BLaER1 (cell line): ENCODE measurements around the gene NFIX.
A peak's percentile ranks its signal among the peaks of the same experiment; 100 is the strongest.
"Not testable (repeated sequence)": the region's sequence is repeated elsewhere in the genome, so short reads cannot be mapped to it uniquely, and the experiment has no call there.

ENCODE experiments used
- H3K27ac ChIP-seq: shearing (Covaris generic); formaldehyde crosslinking; 2 replicates; pipeline ENCODE4 v1.8.1; 2022
- H3K27me3 ChIP-seq: shearing (Covaris generic); formaldehyde crosslinking; 2 replicates; pipeline ENCODE4 v1.8.1; 2022
- H3K36me3 ChIP-seq: shearing (Covaris generic); formaldehyde crosslinking; 2 replicates; pipeline ENCODE4 v1.8.1; 2022
- H3K4me1 ChIP-seq: shearing (Covaris generic); formaldehyde crosslinking; 2 replicates; pipeline ENCODE4 v1.8.1; 2022
- H3K4me2 ChIP-seq: shearing (Covaris generic); formaldehyde crosslinking; 2 replicates; pipeline ENCODE4 v1.8.1; 2022
- H3K4me3 ChIP-seq: shearing (Covaris generic); formaldehyde crosslinking; 2 replicates; pipeline ENCODE4 v1.8.1; 2022
- H3K9ac ChIP-seq: shearing (Covaris generic); formaldehyde crosslinking; 2 replicates; pipeline ENCODE4 v1.8.1; 2022
- H3K9me3 ChIP-seq: shearing (Covaris generic); formaldehyde crosslinking; 2 replicates; pipeline ENCODE4 v1.8.1; 2022
- H4K20me1 ChIP-seq: shearing (Covaris generic); formaldehyde crosslinking; 2 replicates; pipeline ENCODE4 v1.8.1; 2022
- Cebpa-rat ChIP-seq: shearing (Covaris generic); IDR thresholded peaks from 2 replicates; pipeline ENCODE4 v1.8.1; 2022

The NFIX gene

DNA sequence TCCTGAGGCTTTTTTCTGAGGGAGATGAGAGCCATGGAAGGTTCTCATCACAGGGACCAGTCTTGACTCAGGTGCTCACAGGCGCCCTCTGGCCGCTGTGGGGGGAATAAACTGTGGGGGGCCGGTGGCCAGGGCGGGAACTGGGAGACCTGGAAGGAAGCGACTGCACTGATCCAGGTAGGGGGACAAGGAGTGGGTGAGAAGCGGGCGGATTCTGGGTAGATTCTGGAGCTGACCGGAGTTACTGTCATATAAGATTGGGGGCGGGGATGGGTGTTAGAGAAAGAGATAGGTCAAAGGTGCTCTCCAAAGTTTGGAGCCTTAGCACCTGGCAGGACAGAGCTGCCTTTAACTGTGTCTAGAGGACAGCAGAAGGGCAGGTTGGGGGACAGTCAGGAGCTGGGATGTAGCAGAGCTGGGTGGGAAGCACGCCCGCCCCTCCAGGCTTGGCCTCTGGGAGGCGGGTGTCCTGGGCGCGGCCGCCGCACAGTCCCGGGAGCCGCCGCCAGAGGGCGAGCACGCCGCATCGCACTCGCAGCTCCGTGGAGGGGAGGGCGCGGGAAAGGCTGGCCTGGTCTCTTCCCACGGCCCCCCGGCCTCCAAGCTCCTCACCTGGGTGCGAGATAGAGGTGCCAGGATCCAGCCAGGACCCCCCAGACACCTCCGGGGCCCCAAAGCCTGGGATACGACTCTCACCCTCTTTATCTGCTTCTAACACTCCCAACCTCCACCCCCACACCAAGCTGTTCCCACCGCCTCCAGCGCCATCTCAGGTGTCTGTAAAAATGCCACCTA lies 30.1 kb upstream of the NFIX start:
- Histone ChIP-seq H3K9me3 (no peaks in the 10 kb centered on the region), H3K27me3 (no peaks in the 10 kb centered on the region), H3K36me3 (no peaks in the 10 kb centered on the region), H4K20me1 (no peaks in the 10 kb centered on the region), H3K4me3 (peak overlapping the region; percentile 63), H3K9ac (peak overlapping the region; percentile 65), H3K4me2 (peak overlapping the region; percentile 91), H3K27ac (peak overlapping the region; percentile 61; the same call in 1 of the 2 replicates), H3K4me1 (peaks cover 16% of the 10 kb centered on the region)
- TF ChIP-seq Cebpa-rat: no peak

DNA sequence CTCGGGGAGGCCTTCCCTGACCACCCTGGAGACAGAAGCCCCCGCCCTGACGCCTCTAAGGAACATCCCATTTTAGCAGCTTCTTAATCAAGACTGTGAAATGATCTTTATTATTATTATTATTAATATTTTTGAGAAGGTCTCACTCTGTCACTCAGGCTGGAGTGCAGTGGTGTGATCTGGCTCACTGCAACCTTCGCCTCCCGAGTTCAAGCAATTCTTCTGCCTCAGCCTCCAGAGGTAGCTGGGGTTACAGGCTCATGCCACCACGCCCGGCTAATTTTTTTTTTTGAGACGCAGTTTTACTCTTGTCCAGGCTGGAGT lies 29.5 kb upstream of the NFIX start:
- peak overlapping the region; percentile 65; the same call in 1 of the 2 replicates for H3K9ac ChIP-seq
- H3K4me3 ChIP-seq: peak overlapping the region; percentile 63; the same call in 1 of the 2 replicates

DNA sequence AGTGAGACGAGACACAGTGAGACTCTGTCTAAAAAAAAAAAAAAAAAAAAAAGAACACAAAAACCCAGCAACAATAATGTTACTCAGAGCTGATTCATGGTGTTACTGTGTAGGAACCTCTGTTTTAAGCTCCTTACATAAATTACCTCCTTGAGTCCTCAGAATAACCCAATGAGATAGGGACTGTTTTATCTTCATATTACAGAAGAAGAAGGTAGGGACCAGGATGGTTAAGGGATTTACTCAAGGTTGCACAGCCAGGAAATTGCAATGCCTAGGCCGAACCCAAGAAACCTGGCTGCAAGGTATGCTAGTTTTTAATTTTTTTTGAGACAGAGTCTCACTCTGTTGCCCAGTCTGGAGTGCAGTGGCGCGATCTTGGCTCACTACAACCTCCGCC lies 27.4 kb upstream of the NFIX start:
- Histone ChIP-seq H3K4me1 (peaks cover 16% of the 10 kb centered on the region), H3K9ac (no peak overlapping the region), H3K27me3 (no peaks in the 10 kb centered on the region), H3K9me3 (no peaks in the 10 kb centered on the region), H3K27ac (no peak overlapping the region), H3K4me2 (no peak overlapping the region), H3K36me3 (no peaks in the 10 kb centered on the region), H3K4me3 (no peak overlapping the region), H4K20me1 (no peaks in the 10 kb centered on the region)
- no peak for TF ChIP-seq Cebpa-rat

More for the DNA sequence above, 29.5 kb upstream of the NFIX start:
- no peaks in the 10 kb centered on the region for H4K20me1 ChIP-seq
- H3K36me3 ChIP-seq: no peaks in the 10 kb centered on the region
- H3K4me1 ChIP-seq: peaks cover 16% of the 10 kb centered on the region
- H3K27me3 ChIP-seq: no peaks in the 10 kb centered on the region
- H3K27ac ChIP-seq: no peak overlapping the region; the same call in 1 of the 2 replicates
- peak overlapping the region; percentile 91 for H3K4me2 ChIP-seq
- no peaks in the 10 kb centered on the region for H3K9me3 ChIP-seq
- TF ChIP-seq Cebpa-rat: no peak

- Histone ChIP-seq H3K4me2 (no peak within 1 kb of the TSS), H3K4me1 (peaks cover 30% of the 10 kb centered on the region), H3K9ac (no peak within 1 kb of the TSS; the same call in 1 of the 2 replicates), H3K9me3 (no peaks in the 10 kb centered on the region), H3K4me3 (no peak within 1 kb of the TSS), H4K20me1 (no peaks in the 10 kb centered on the region), H3K27me3 (no peaks in the 10 kb centered on the region), H3K27ac (peak within 1 kb of the TSS; percentile 44; the same call in 1 of the 2 replicates), H3K36me3 (no peaks in the 10 kb centered on the region)
- TF ChIP-seq Cebpa-rat: no peak
Observed at GRCh38 chr19:12969292-12969988, 25.8 kb upstream of the NFIX start, which contains the start of gene DAND5. TSS of gene DAND5 (plus strand) at chr19:12969576. CDS start at chr19:12969661, 85 bp downstream.

DNA sequence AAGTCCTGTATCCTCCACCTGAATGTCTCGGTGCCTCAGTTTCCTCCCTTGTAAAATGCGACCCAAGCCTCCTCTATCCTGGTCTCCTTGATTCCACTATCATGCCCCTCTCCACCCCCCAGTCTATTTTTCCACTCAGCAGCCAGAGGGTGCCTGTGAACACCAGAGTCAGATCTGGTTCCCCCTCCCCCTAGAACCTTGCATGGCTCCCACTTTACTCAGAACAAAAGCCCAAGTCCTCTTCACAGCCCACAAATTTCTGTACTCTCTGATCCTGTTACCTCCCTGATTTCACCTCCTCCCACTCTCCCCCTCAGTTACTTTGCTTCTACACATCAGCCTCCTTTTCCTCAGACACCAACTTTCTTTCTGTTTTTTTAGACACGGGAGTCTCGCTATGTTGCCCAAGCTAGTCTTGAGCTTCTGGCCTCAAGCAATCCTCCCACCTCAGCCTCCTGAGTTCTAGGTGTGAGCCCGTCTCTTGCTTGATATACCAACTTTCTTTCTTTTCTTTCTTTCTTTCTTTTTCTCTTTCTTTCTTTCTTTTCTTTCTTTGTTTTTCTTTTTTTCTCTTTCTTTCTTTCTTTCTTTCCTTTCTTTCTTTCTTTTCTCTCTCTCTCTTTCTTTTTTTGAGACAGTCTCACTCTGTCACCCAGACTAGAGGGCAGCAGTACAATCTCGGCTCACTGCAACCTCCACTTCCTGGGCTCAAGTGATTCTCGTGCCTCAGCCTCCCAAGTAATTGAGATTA lies 25.0 kb upstream of the NFIX start:
- H3K9me3 ChIP-seq: no peaks in the 10 kb centered on the region
- peaks cover 36% of the 10 kb centered on the region for H3K4me1 ChIP-seq
- H4K20me1 ChIP-seq: no peaks in the 10 kb centered on the region
- no peak overlapping the region for H3K9ac ChIP-seq
- H3K27ac ChIP-seq: no peak overlapping the region
- H3K4me2 ChIP-seq: no peak overlapping the region
- H3K27me3 ChIP-seq: no peaks in the 10 kb centered on the region
- TF ChIP-seq Cebpa-rat: no peak
- H3K4me3 ChIP-seq: no peak overlapping the region
- H3K36me3 ChIP-seq: no peaks in the 10 kb centered on the region

- TF ChIP-seq Cebpa-rat: no peak
- Histone ChIP-seq H3K4me1 (peaks cover 34% of the 10 kb centered on the region), H3K27me3 (no peaks in the 10 kb centered on the region), H3K9ac (no peak overlapping the region), H4K20me1 (no peaks in the 10 kb centered on the region), H3K27ac (no peak overlapping the region), H3K9me3 (no peaks in the 10 kb centered on the region), H3K36me3 (no peaks in the 10 kb centered on the region), H3K4me2 (peak overlapping the region; percentile 61; the same call in 1 of the 2 replicates), H3K4me3 (no peak overlapping the region)
Observed at GRCh38 chr19:12973236-12973635, 22.0 kb upstream of the NFIX start.

GRCh38 chr19:12974301-12975220 lies 20.7 kb upstream of the NFIX start:
- no peak for TF ChIP-seq Cebpa-rat
- Histone ChIP-seq H3K9me3 (no peaks in the 10 kb centered on the region), H3K4me3 (no peak overlapping the region), H3K27ac (peak overlapping the region; percentile 56), H4K20me1 (no peaks in the 10 kb centered on the region), H3K4me1 (peaks cover 32% of the 10 kb centered on the region), H3K36me3 (no peaks in the 10 kb centered on the region), H3K4me2 (peak overlapping the region; percentile 61), H3K9ac (peak overlapping the region; percentile 53; the same call in 1 of the 2 replicates), H3K27me3 (no peaks in the 10 kb centered on the region)

GRCh38 chr19:12975221-12975741 lies 20.0 kb upstream of the NFIX start:
- H3K36me3 ChIP-seq: no peaks in the 10 kb centered on the region
- TF ChIP-seq Cebpa-rat: no peak
- H3K9me3 ChIP-seq: no peaks in the 10 kb centered on the region
- peak overlapping the region; percentile 61 for H3K4me2 ChIP-seq
- peaks cover 36% of the 10 kb centered on the region for H3K4me1 ChIP-seq
- no peaks in the 10 kb centered on the region for H3K27me3 ChIP-seq
- no peak overlapping the region for H3K4me3 ChIP-seq
- peak overlapping the region; percentile 53; the same call in 1 of the 2 replicates for H3K9ac ChIP-seq
- H3K27ac ChIP-seq: peak overlapping the region; percentile 56
- no peaks in the 10 kb centered on the region for H4K20me1 ChIP-seq

GRCh38 chr19:12976109-12976508 lies 19.2 kb upstream of the NFIX start:
- H3K4me1 ChIP-seq: peaks cover 39% of the 10 kb centered on the region
- H3K9me3 ChIP-seq, H3K27me3 ChIP-seq, H3K4me3 ChIP-seq, H4K20me1 ChIP-seq, H3K9ac ChIP-seq, H3K4me2 ChIP-seq, H3K27ac ChIP-seq, H3K36me3 ChIP-seq: not testable (repeated sequence)
